Activated T-cell treated with anti-CD3 and anti-CD28 coated beads, Interleukin-2, amount 50 U/mL, for 72 hours (primary cell): ENCODE results near the gene KRTAP24-1. TPM values are rescaled to one million over a fixed set of nuclear protein-coding genes. Genes with fewer than 3 reads are reported as not detected.

Experiments used
- ATAC-seq, 2 donors: fragments of 150-1000 bp; cut with Tn5 transposase; replicated peaks in 1 of 2; 2 replicates each; pipeline ENCODE4 v1.10.0; 2021; ENCODE audit warnings: moderate library complexity in 2 of 2, mild to moderate bottlenecking in 1 of 2
- DNase-seq, 2 donors: peaks; one replicate each; pipeline ENCODE4 v3.0.0; 2021 to 2022; ENCODE audit warnings: mixed read lengths in 1 of 2
- H3K27ac Mint-ChIP-seq: one replicate; pipeline ENCODE4 v1.8.0; 2022; ENCODE audit warnings: mild to moderate bottlenecking, moderate library complexity, mixed read lengths
- H3K27me3 Mint-ChIP-seq: one replicate; pipeline ENCODE4 v1.8.0; 2022; ENCODE audit warnings: low read depth, mixed read lengths
- H3K36me3 Mint-ChIP-seq, 2 donors: one replicate each; pipeline ENCODE4 v1.8.0; 2022; ENCODE audit warnings: mixed read lengths in 2 of 2, mild to moderate bottlenecking in 1 of 2; ENCODE audit not compliant: insufficient read depth in 2 of 2
- H3K4me1 Mint-ChIP-seq: one replicate; pipeline ENCODE4 v1.8.0; 2022; ENCODE audit warnings: low read depth, mixed read lengths
- H3K4me3 Mint-ChIP-seq, 2 donors: one replicate each; pipeline ENCODE4 v1.8.0; 2022; ENCODE audit warnings: mild to moderate bottlenecking in 2 of 2, mixed read lengths in 2 of 2, moderate library complexity in 2 of 2
- H3K9me3 Mint-ChIP-seq, 2 donors: one replicate each; pipeline ENCODE4 v1.8.0; 2022; ENCODE audit warnings: mixed read lengths in 2 of 2
- total RNA-seq, 2 donors: library from RNA; stranded (reverse); gene quantifications; one replicate each; pipeline ENCODE4 v1.2.3, GENCODE V29; 2022

Gene KRTAP24-1
- total RNA-seq = not detected

DNA sequence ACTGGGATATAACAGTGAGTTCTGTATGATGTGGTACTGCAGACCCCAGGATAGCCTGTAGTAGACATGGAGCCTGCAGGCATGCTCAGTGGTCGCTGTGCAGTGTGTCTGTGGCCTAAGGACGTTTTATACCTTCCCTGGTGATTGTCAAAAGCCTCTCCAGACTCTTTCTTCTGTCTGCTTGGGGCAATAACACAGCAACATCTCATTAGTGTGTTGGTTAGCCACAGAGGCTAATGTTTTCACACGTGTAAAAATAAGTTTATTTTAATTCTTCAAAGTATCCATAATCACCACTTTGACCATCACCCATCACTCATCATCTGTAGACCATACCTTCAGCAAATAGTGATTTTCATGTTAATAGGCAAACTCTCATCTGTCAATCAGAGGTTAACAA is at the start of gene KRTAP24-1:
TSS of gene KRTAP24-1 (minus strand) at position 101 of the 400 bp plus-strand sequence. CDS start at position 83, 18 bp downstream.
- Mint-ChIP-seq H3K36me3 (no peaks in the 10 kb centered on the region), H3K4me3 (no peak within 1 kb of the TSS), H3K27me3 (no peaks in the 10 kb centered on the region), H3K4me1 (no peaks in the 10 kb centered on the region), H3K27ac (no peak within 1 kb of the TSS), H3K9me3 (no peaks in the 10 kb centered on the region)
- DNase-seq (no peak), ATAC-seq (no peak)

- Mint-ChIP-seq H3K4me1 (no peaks in the 10 kb centered on the region), H3K4me3 (no peak overlapping the region), H3K9me3 (peaks cover 2 to 4% of the 10 kb centered on the region in 2 donors), H3K27me3 (no peaks in the 10 kb centered on the region), H3K27ac (no peak overlapping the region), H3K36me3 (no peaks in the 10 kb centered on the region)
- DNase-seq (no peak), ATAC-seq (no peak)
Measured at GRCh38 chr21:30329203-30329875, 46.6 kb upstream of the KRTAP24-1 start.

- ATAC-seq = no peak
- Mint-ChIP-seq H3K27ac (no peak overlapping the region), H3K4me1 (no peaks in the 10 kb centered on the region), H3K36me3 (no peaks in the 10 kb centered on the region), H3K27me3 (no peaks in the 10 kb centered on the region), H3K4me3 (no peak overlapping the region), H3K9me3 (peaks cover 2 to 6% of the 10 kb centered on the region in 2 donors)
- no peak for DNase-seq
Measured at GRCh38 chr21:30326390-30326789, 43.6 kb upstream of the KRTAP24-1 start.

GRCh38 chr21:30320215-30320614 is 37.5 kb upstream of the KRTAP24-1 start, which contains the start of gene KRTAP26-1:
Gene KRTAP26-1 (minus strand): TSS chr21:30320315. CDS start chr21:30320035, 280 bp downstream.
- H3K4me1 Mint-ChIP-seq = no peaks in the 10 kb centered on the region
- no peak within 1 kb of the TSS for H3K27ac Mint-ChIP-seq
- H3K36me3 Mint-ChIP-seq = no peaks in the 10 kb centered on the region
- peaks cover 1 to 2% of the 10 kb centered on the region in 2 donors for H3K9me3 Mint-ChIP-seq
- H3K4me3 Mint-ChIP-seq = no peak within 1 kb of the TSS
- DNase-seq (no peak), ATAC-seq (no peak)
- no peaks in the 10 kb centered on the region for H3K27me3 Mint-ChIP-seq

DNA sequence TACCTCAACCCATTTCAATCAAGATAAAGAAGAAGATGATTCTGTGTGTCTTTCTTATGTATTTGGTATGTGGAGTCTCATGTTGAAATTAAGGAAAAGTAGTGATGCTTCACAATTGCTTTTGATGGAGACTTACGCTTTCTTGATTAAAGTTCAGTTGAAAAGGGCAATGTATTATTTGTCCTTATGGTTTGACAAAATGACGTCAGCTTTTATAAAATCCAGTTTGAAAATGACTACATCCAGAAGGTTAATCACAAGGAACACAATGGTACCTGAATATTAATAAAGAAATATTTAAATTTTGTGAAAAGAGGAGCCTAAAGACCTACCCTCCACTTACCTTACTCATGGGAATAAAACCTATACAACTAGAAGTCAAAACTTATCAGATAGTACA is 33.0 kb upstream of the KRTAP24-1 start:
- ATAC-seq = no peak
- Mint-ChIP-seq H3K4me1 (no peaks in the 10 kb centered on the region), H3K36me3 (no peaks in the 10 kb centered on the region), H3K27me3 (no peaks in the 10 kb centered on the region), H3K27ac (no peak overlapping the region), H3K9me3 (peaks cover 0 to 2% of the 10 kb centered on the region in 2 donors), H3K4me3 (no peak overlapping the region)
- DNase-seq = no peak

DNA sequence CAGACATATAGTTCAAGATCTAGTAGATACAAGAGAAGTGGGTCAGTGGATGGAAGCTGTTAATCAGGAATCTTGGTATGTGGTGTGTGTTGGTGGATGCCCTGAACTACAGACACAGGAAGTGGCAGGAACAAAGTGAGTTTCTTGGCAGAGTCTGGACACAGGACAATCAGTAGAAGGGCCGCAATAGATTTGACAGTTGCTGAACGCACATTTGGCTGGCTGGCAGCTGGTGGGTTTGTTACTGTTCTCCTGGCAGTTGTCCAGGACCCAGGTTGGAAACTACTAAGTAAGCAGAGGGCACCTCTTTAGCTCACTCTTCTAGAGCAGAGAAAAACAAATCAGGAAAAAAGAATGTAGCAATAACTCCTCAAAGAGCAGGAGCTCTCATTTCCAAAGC is 24.1 kb upstream of the KRTAP24-1 start:
- Mint-ChIP-seq H3K36me3 (peaks cover 0 to 2% of the 10 kb centered on the region in 2 donors), H3K27me3 (no peaks in the 10 kb centered on the region), H3K4me1 (no peaks in the 10 kb centered on the region), H3K4me3 (no peak overlapping the region), H3K9me3 (peaks cover 0 to 2% of the 10 kb centered on the region in 2 donors), H3K27ac (no peak overlapping the region)
- no peak for DNase-seq
- ATAC-seq = no peak

GRCh38 chr21:30305136-30305535 is 22.4 kb upstream of the KRTAP24-1 start:
- no peak for DNase-seq
- no peak for ATAC-seq
- Mint-ChIP-seq H3K9me3 (peaks cover 0 to 4% of the 10 kb centered on the region in 2 donors), H3K27ac (no peak overlapping the region), H3K4me3 (no peak overlapping the region), H3K4me1 (no peaks in the 10 kb centered on the region), H3K27me3 (no peaks in the 10 kb centered on the region), H3K36me3 (peaks cover 0 to 2% of the 10 kb centered on the region in 2 donors)

DNA sequence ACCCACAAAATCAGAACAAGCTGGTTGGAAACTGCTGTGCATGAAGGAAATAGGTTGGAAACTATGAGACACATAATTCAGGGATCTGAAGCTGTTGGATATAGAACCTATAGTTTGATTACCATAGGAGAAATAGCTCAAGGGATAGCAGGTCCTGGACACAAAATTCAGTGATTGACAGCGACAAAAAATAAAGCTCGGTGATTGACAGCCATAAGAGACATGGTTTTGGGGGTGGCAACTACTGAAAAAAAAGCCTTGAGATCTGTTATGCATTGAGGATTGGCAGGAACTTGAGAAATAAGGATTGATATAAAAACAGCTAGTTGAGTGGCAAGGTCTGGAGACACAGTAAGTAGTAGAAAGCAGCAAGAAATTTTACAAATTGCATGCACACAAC is 6.5 kb upstream of the KRTAP24-1 start, which contains the start of gene KRTAP25-1:
TSS of gene KRTAP25-1 (minus strand) at position 300 of the 400 bp plus-strand sequence. CDS start at position 276, 24 bp downstream.
- ATAC-seq (no peak), DNase-seq (no peak)
- Mint-ChIP-seq H3K4me1 (no peaks in the 10 kb centered on the region), H3K27me3 (no peaks in the 10 kb centered on the region), H3K9me3 (no peaks in the 10 kb centered on the region), H3K36me3 (no peaks in the 10 kb centered on the region), H3K27ac (no peak within 1 kb of the TSS), H3K4me3 (no peak within 1 kb of the TSS)

GRCh38 chr21:30271611-30272010 is 11.1 kb downstream of the KRTAP24-1 start:
- no peaks in the 10 kb centered on the region for H3K9me3 Mint-ChIP-seq
- DNase-seq (no peak), ATAC-seq (no peak)
- H3K4me1 Mint-ChIP-seq = no peaks in the 10 kb centered on the region
- no peak overlapping the region for H3K4me3 Mint-ChIP-seq
- no peaks in the 10 kb centered on the region for H3K27me3 Mint-ChIP-seq
- H3K27ac Mint-ChIP-seq = no peak overlapping the region
- no peaks in the 10 kb centered on the region for H3K36me3 Mint-ChIP-seq

DNA sequence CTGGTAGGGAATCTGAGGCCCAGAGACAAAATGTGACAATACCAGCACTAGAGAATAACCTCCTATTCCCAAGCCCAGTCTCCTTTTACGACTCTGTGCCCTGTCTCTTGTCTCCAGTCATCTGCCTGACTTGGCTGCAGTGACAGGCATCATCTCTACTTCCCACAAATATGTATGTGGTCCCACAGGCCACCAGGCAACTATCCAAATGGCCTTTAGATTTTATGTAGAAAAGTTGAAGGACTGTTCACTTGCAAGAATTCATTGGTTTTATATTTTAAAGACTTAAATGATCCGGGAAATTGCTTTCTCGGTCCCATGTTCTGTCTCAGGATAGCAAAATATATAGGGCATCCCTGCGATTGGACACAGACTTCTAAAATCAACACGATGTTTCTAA is 11.6 kb downstream of the KRTAP24-1 start:
- no peak for ATAC-seq

DNA sequence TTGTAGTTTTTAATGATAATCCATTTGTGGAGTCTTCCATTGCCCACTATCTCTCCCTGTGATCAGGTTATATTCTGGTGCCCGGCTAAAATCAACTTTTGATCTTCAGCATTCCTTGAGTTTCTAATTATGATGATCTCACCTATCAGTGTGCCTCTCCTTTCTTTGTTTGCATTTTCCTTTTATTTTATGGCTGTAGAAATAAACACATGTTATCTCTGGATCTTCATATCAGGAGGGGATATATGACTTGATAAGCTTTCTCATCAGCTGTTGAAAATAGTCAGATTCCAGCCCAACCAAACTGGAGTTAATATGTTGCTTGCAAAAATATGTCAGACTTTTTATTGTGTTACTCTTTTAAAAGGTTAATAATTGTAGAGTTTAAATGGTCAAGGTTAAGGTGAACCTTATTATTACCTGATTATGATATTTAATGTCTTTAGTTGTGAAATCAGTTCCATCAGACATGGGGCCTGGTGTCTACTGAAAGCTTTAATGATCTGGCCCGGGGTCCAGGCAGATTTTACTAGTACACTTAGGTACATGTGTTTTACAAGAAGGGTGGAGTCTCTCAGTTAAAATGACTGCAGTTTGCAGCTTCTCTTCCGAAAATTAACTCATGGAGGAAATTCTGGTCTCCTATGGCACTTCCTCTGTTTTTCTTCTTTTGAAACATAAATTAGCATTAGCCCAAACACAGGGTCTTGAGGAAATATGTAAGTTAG is 12.8 kb downstream of the KRTAP24-1 start:
- no peak for ATAC-seq

More for the DNA sequence above, 11.6 kb downstream of the KRTAP24-1 start:
- no peaks in the 10 kb centered on the region for H3K27me3 Mint-ChIP-seq
- no peak for DNase-seq
- H3K9me3 Mint-ChIP-seq = no peaks in the 10 kb centered on the region
- no peaks in the 10 kb centered on the region for H3K4me1 Mint-ChIP-seq
- H3K36me3 Mint-ChIP-seq = no peaks in the 10 kb centered on the region
- H3K27ac Mint-ChIP-seq = no peak overlapping the region
- H3K4me3 Mint-ChIP-seq = no peak overlapping the region

DNA sequence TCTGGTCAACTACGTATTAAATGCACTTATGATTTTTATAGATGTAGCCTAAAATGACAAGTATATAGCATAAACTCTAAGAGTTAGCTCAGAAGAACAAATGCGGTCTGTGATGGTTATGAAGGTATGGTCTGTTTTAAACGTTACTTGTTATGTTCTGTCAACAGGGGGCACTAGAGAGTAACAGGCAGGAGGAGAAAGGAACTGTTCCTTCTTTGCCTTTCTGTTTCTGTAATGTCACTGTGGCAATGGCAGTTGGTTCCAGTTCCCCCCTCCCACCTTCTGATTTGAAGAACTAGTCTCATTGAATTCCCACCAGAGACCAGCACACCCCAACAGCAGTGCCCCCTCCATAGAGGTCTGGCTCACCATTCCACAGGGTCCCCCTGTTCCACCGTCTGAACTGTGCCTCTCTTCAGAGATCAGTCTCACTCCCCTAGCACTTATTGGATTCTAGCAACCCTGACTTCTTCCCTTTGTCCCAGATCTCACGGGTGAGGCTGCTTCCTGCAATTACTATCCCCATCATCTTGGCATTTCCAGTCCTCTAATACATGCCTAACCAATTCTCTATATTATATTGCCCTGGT is 14.0 kb downstream of the KRTAP24-1 start:
- no peaks in the 10 kb centered on the region for H3K4me1 Mint-ChIP-seq
- H3K9me3 Mint-ChIP-seq = no peaks in the 10 kb centered on the region
- DNase-seq = peak in 1 of 2 donors; percentile 2
- H3K36me3 Mint-ChIP-seq = no peaks in the 10 kb centered on the region
- no peaks in the 10 kb centered on the region for H3K27me3 Mint-ChIP-seq
- no peak for ATAC-seq
- H3K4me3 Mint-ChIP-seq = no peak overlapping the region
- no peak overlapping the region for H3K27ac Mint-ChIP-seq

More for the DNA sequence above, 12.8 kb downstream of the KRTAP24-1 start:
- no peak for DNase-seq
- H3K9me3 Mint-ChIP-seq = no peaks in the 10 kb centered on the region
- H3K27ac Mint-ChIP-seq = no peak overlapping the region
- H3K4me3 Mint-ChIP-seq = no peak overlapping the region
- no peaks in the 10 kb centered on the region for H3K36me3 Mint-ChIP-seq
- no peaks in the 10 kb centered on the region for H3K27me3 Mint-ChIP-seq
- H3K4me1 Mint-ChIP-seq = no peaks in the 10 kb centered on the region

DNA sequence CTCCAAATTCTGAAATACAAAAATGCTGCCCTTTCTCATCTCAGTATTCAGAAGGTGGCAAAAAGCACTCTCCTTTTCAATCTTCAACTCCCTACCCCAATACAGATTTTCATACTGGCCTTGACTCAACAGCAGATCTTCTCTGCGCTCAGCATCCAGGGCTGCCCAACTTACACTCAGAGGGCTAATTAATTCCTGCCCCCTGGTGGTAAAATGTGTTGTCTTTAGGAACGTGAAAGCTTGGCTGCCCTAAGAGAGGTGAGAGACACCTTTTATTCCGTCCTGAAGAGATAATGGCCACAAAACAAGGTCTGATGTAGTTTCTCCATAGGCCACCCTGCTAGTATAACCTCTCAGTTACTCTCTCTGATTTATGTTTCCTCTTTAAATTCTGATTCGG is 25.0 kb downstream of the KRTAP24-1 start:
- Mint-ChIP-seq H3K4me3 (no peak overlapping the region), H3K36me3 (no peaks in the 10 kb centered on the region), H3K4me1 (no peaks in the 10 kb centered on the region), H3K27ac (no peak overlapping the region), H3K27me3 (no peaks in the 10 kb centered on the region), H3K9me3 (no peaks in the 10 kb centered on the region)
- ATAC-seq (no peak), DNase-seq (no peak)
